ENCODE measurements around the gene ZRANB3.

- no peak for TF ChIP-seq POLR2A (IDR thresholded peaks at IDR 0.05)
- TF ChIP-seq CTCF (IDR thresholded peaks at IDR 0.05 in 8 of 11, conservative IDR thresholded peaks at IDR 0.05 in 3 of 11), result no peak
Measured at GRCh38 chr2:135259123-135259522, 271.9 kb downstream of the ZRANB3 start.

All from spleen (tissue), 7 donors.